Sigmoid colon (tissue), 7 donors: Measurements from ENCODE around the gene ING5. TPM values are rescaled to one million over a fixed set of nuclear protein-coding genes. Genes with fewer than 3 reads are reported as not detected.

Source experiments
- DNase-seq: peaks from one replicate; pipeline ENCODE4 v3.0.0-alpha.2; 2019
- H3K27ac ChIP-seq, 4 donors: fragments of 200-600 bp; sonication (generic); one replicate each; pipeline ENCODE4 v1.5.1; 2016 to 2019; ENCODE audit warnings: mild to moderate bottlenecking in 1 of 4
- H3K27me3 ChIP-seq, 3 donors: fragments of 200-600 bp; sonication (generic); one replicate each; pipeline ENCODE4 v1.5.1; 2019; ENCODE audit warnings: mild to moderate bottlenecking in 1 of 3
- H3K36me3 ChIP-seq, 4 donors: fragments of 200-600 bp; sonication (generic); one replicate each; pipeline ENCODE4 v1.5.1; 2016 to 2019
- H3K4me1 ChIP-seq, 4 donors: fragments of 200-600 bp; sonication (generic); one replicate each; pipeline ENCODE4 v1.5.1; 2017 to 2019
- H3K4me3 ChIP-seq, 4 donors: fragments of 200-600 bp; sonication (generic); one replicate each; pipeline ENCODE4 v1.5.1; 2017 to 2019; ENCODE audit warnings: mild to moderate bottlenecking in 2 of 4, moderate library complexity in 1 of 4
- H3K9me3 ChIP-seq, 4 donors: fragments of 200-600 bp in 3 of 4; sonication (generic) in 3 of 4; one replicate each; pipeline versions ENCODE4 v1.5.1 to v1.6.1; 2013 to 2019
- EP300 ChIP-seq, 4 donors: sonication (generic); formaldehyde crosslinking; IDR thresholded peaks; one replicate each; pipeline ENCODE4 v1.6.1; 2017; ENCODE audit warnings: antibody characterized with exemption in 4 of 4
- POLR2A ChIP-seq, 2 donors: fragments of 450-650 bp; IDR thresholded peaks; one replicate each; pipeline ENCODE4 v1.6.1; 2016; ENCODE audit warnings: antibody characterized with exemption in 2 of 2, mild to moderate bottlenecking in 2 of 2, moderate library complexity in 2 of 2
- POLR2AphosphoS5 ChIP-seq, 4 donors: sonication (generic); formaldehyde crosslinking; IDR thresholded peaks; one replicate each; pipeline ENCODE4 v1.6.1; 2017; ENCODE audit warnings: antibody characterized with exemption in 4 of 4
- WGBS, 2 donors: extraction: QIAGEN DNeasy Blood & Tissue Kit; methylation state at CpG; one replicate each; pipeline ENCODE4 v1.1.7; 2013; 5-methylcytosine and 5-hydroxymethylcytosine counted together
- intact Hi-C: fragments of 100-400 bp; cut with DNase I; formaldehyde crosslinking; loops from one replicate; pipeline ENCODE4 v1.15.1; 2023
- polyA plus RNA-seq, 3 donors: library from polyadenylated mRNA; stranded (reverse); fragments of 200-250 nt; gene quantifications; one replicate each; pipeline ENCODE4 v1.2.3, GENCODE V29; 2013
- total RNA-seq, 4 donors: library from RNA; depleted of rRNA; stranded (reverse); fragments of >200 nt; gene quantifications; one replicate each; pipeline ENCODE4 v1.1.0, GENCODE V29; 2016
- TF ChIP-seq, protein P1 (sequence below), 4 experiments: fragments of 450-650 bp in 3 of 4; fragments of 200-600 bp in 1 of 4; IDR thresholded peaks; one replicate each; pipeline ENCODE4 v1.5.1; 2016 to 2019; ENCODE audit warnings: antibody characterized with exemption in 4 of 4, mild to moderate bottlenecking in 3 of 4, moderate library complexity in 2 of 4
- donor health status: healthy with polysubstance abuse.
- donor health status: Bipolar disorder and iron deficiency.
- donor health status: healthy.

Gene ING5
- total and polyA plus RNA-seq, 7 donors = 9.6 to 49.8 (median 27.1) TPM

DNA sequence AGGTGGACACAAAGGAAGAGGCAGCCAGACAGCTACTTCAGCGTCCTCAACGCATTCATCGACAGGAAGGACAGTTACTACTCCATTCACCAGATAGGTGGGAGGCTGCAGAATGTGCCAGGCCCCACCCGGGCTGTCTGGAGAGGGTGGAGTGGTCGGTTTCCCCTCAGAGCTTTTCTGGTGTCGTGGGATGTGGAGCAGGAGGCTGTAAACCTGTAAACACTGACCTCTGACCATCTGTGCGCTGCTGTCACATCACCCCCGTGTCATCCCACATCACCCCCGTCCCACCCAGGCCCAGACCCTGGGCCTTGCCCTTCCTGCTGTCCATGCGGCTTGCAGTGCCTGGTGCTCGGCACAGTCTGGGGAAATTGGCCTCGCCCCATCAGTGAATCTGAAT is 47.3 kb upstream of the ING5 start:
- TF ChIP-seq POLR2A (IDR thresholded peaks at IDR 0.05) = no peak
- TF ChIP-seq, protein P1, sequence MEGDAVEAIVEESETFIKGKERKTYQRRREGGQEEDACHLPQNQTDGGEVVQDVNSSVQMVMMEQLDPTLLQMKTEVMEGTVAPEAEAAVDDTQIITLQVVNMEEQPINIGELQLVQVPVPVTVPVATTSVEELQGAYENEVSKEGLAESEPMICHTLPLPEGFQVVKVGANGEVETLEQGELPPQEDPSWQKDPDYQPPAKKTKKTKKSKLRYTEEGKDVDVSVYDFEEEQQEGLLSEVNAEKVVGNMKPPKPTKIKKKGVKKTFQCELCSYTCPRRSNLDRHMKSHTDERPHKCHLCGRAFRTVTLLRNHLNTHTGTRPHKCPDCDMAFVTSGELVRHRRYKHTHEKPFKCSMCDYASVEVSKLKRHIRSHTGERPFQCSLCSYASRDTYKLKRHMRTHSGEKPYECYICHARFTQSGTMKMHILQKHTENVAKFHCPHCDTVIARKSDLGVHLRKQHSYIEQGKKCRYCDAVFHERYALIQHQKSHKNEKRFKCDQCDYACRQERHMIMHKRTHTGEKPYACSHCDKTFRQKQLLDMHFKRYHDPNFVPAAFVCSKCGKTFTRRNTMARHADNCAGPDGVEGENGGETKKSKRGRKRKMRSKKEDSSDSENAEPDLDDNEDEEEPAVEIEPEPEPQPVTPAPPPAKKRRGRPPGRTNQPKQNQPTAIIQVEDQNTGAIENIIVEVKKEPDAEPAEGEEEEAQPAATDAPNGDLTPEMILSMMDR (IDR thresholded peaks at IDR 0.05) = no peak
- no peak for TF ChIP-seq POLR2AphosphoS5 (IDR thresholded peaks at IDR 0.05)
- no peak for TF ChIP-seq EP300 (IDR thresholded peaks at IDR 0.05)
- DNase-seq = no peak
- Histone ChIP-seq H3K4me3 (no peak overlapping the region), H3K27ac (no peak overlapping the region), H3K9me3 (no peaks in the 10 kb centered on the region), H3K36me3 (peaks cover 16 to 78% (median 32%) of the 10 kb centered on the region in 4 donors), H3K27me3 (no peaks in the 10 kb centered on the region), H3K4me1 (peaks cover 0 to 11% (median 4%) of the 10 kb centered on the region in 4 donors)
- intact Hi-C loops = no loop called here
- 92 to 93% methylated on average over 12 of the region's 12 CpGs for WGBS, 2 donors

DNA sequence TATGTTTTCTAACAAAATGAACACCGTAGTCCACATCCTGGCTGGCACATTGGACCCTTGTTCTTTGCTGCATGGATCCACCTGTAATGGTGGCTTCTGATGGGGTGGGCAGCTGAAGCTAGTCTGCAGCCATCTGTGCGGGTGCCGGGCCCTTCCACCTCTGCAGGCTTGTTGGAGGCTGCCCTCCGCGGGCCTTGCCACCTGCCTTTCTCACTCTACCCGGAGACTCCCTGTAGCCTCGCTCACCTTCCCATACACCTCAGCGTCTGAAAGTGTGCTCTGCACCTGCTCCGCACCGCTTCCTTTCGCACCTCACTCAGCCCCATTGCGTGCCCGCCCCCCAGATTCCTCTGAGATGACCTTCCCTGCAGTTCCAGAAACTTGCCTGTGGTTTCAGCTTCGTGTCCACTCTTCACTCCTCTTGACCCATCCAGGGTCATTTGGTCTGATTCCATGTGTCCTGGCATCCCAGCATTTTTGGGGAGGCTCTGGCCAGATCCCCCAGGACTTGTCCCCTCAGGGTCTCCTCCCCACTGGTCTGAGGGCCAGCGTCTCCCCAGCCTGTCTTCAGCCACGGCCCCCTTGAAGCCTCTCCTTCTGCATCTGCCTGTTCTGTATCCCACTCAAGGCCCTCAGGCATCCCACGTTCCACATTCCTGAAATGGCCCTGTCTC is 46.2 kb upstream of the ING5 start:
- no peak for TF ChIP-seq POLR2A (IDR thresholded peaks at IDR 0.05)
- TF ChIP-seq, protein P1 (IDR thresholded peaks at IDR 0.05) = no peak
- TF ChIP-seq EP300 (IDR thresholded peaks at IDR 0.05) = no peak
- TF ChIP-seq POLR2AphosphoS5 (IDR thresholded peaks at IDR 0.05) = no peak
- WGBS, 2 donors = 94 to 95% methylated on average over 17 of the region's 17 CpGs
- intact Hi-C loops = loop anchor here (5.0 kb wide), 1 partner anchor 803 kb away; no protein-coding TSS in a partner anchor
- no peak for DNase-seq
- H3K36me3 ChIP-seq = peaks cover 16 to 89% (median 42%) of the 10 kb centered on the region in 4 donors
- H3K27ac ChIP-seq = no peak overlapping the region
- H3K4me3 ChIP-seq = no peak overlapping the region
- H3K4me1 ChIP-seq = peaks cover 0 to 5% (median 0%) of the 10 kb centered on the region in 4 donors
- no peaks in the 10 kb centered on the region for H3K27me3 ChIP-seq
- no peaks in the 10 kb centered on the region for H3K9me3 ChIP-seq

GRCh38 chr2:241656190-241656741 is 45.6 kb upstream of the ING5 start:
- intact Hi-C loops = loop anchor here (5.0 kb wide), 1 partner anchor 804 kb away; no protein-coding TSS in a partner anchor
- DNase-seq = no peak
- H3K36me3 ChIP-seq = peaks cover 16 to 91% (median 45%) of the 10 kb centered on the region in 4 donors
- no peak overlapping the region for H3K4me3 ChIP-seq
- 96 to 97% methylated on average over 13 of the region's 13 CpGs for WGBS, 2 donors
- H3K27me3 ChIP-seq = no peaks in the 10 kb centered on the region
- TF ChIP-seq, protein P1 (IDR thresholded peaks at IDR 0.05) = no peak
- TF ChIP-seq POLR2AphosphoS5 (IDR thresholded peaks at IDR 0.05) (no peak), POLR2A (IDR thresholded peaks at IDR 0.05) (no peak), EP300 (IDR thresholded peaks at IDR 0.05) (no peak)
- no peak overlapping the region for H3K27ac ChIP-seq
- no peaks in the 10 kb centered on the region for H3K9me3 ChIP-seq
- H3K4me1 ChIP-seq = peaks cover 0 to 5% (median 0%) of the 10 kb centered on the region in 4 donors

DNA sequence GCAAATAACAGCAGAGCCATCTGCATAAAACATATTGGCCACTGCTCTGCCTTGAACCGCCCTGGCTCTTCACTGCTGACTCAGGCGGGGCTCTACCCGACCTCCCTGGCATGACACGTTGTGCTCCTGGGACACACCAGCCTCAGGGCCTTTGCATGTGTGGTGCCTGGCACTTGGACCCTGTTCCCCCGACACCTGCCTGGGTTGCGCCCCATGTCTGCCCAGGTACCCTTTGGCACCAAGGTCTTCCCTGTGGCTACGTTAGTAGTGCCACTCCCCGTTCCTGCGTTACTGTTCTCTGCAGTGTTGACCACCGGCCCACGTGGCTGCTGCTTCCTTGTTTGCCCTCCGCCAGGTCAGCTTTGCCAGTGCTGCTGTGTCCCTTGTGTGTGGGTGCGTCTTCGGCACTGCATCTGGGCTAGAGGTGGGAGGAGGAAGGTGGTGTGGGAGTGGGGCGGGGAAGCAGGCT is 44.0 kb upstream of the ING5 start:
- Histone ChIP-seq H3K4me3 (no peak overlapping the region), H3K36me3 (peaks cover 16 to 90% (median 43%) of the 10 kb centered on the region in 4 donors), H3K27me3 (no peaks in the 10 kb centered on the region), H3K27ac (no peak overlapping the region), H3K9me3 (no peaks in the 10 kb centered on the region), H3K4me1 (peaks cover 0 to 5% (median 0%) of the 10 kb centered on the region in 4 donors)
- intact Hi-C loops = loop anchor here (5.0 kb wide), 1 partner anchor 806 kb away; no protein-coding TSS in a partner anchor
- no peak for DNase-seq
- no peak for TF ChIP-seq EP300 (IDR thresholded peaks at IDR 0.05)
- no peak for TF ChIP-seq POLR2AphosphoS5 (IDR thresholded peaks at IDR 0.05)
- TF ChIP-seq, protein P1 (IDR thresholded peaks at IDR 0.05) = no peak
- TF ChIP-seq POLR2A (IDR thresholded peaks at IDR 0.05) = no peak
- WGBS, 2 donors = 82 to 89% methylated on average over 15 of the region's 15 CpGs
